ENCODE measurements around the gene RFFL. TPM values are rescaled to one million over a fixed set of nuclear protein-coding genes. Genes with fewer than 3 reads are reported as not detected.

Gene RFFL
- total and polyA plus RNA-seq, 2 of the 4 experiments (the other 2 are of a cell fraction) = 11.6 to 19.2 TPM

DNA sequence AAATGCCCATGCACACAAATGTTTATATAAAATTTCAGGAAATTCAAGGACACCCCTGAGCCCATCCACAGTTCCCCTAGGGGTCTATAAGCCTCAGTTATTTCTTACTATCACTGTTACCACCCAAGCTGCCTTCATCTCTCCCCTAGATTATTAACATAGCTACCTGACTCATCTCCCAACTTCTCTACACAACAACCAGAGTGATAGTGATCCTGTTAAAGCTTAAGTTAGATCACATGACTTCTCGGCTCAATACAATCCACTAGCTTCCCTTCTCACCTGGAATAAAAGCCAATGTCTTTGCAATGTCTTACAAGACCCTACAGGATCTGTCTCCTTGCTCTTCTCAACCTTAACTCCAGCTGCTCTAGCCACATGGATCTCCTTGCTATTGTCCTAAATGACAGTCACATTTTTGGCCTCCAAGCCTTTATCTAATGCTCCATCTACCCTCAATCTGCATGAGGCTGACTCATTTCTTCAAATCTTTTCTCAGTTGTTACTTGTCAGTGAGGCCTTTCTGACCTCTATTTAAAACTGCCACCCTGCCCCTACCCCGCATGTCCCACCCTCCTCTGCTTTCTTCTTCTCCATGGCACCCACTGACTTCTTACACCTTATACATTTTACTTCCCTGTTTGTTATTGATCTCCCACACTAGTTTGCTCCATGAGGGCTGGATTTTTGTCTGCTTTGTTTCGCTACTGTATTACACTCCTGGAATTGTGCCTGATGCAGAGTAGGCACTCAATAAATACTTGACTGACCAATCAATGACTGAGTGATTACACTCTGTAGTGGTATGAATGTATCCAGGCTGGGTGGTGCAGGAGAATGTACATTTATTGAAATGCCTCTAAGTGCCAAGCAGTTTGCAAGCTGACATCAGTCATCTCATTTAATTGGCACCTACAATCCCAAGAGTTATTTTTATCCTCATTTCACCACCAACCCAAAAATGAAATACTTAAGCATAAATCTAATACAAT is 88.4 kb downstream of the RFFL start:
- CTCF ChIA-PET = no interaction called here
- in situ Hi-C loops (cut with MboI; ENCODE audit: low sequenced_read_pairs) (loop anchor here (25.0 kb wide), 1 partner anchor 612 kb away; the partner anchor contains the start of genes AP2B1 and PEX12), dilution Hi-C loops (cut with HindIII; ENCODE audit: low sequenced_read_pairs, unreplicated experiment) (no loop called here)

More for the DNA sequence above, 88.4 kb downstream of the RFFL start:
- Histone ChIP-seq H3K4me1 (ENCODE audit: control insufficient read depth, insufficient read depth, low read length) (peaks cover 3% of the 10 kb centered on the region), H3K9me1 (ENCODE audit: insufficient read depth, low read length) (no peaks in the 10 kb centered on the region; the same call in 1 of the 2 replicates), H4K8ac (ENCODE audit: low read depth in 2 of 2, low read length in 2 of 2) (no peak overlapping the region), H2BK15ac (ENCODE audit: low read depth, low read length) (no peak overlapping the region), H3K36me3 (ENCODE audit: control insufficient read depth, insufficient read depth, low read length) (no peaks in the 10 kb centered on the region; the same call in 1 of the 2 replicates), H3K9me3 (ENCODE audit: control insufficient read depth, insufficient read depth, low read length) (no peaks in the 10 kb centered on the region), H4K5ac (ENCODE audit: low read depth, low read length) (no peak overlapping the region), H3K14ac (replicated peaks; ENCODE audit: low read depth, low read length) (no peak overlapping the region), H3K4me3 (ENCODE audit: insufficient read depth, low read depth, low read length) (no peak overlapping the region), H2BK120ac (ENCODE audit: low read depth, low read length) (no peak overlapping the region), H2AK9ac (replicated peaks; ENCODE audit: low read depth, low read length, poor library complexity) (no peak overlapping the region), H2BK20ac (ENCODE audit: low read depth, low read length) (no peak overlapping the region), H3K27ac (ENCODE audit: insufficient read depth, low read length) (no peak overlapping the region), H2AFZ (replicated peaks; ENCODE audit: low read length, poor library complexity) (no peak overlapping the region), H4K20me1 (ENCODE audit: insufficient read depth, low read length) (no peaks in the 10 kb centered on the region), H3K4me2 (ENCODE audit: low read depth, low read length) (no peak overlapping the region), H3K23ac (ENCODE audit: low read depth, low read length) (no peak overlapping the region), H3K27me3 (ENCODE audit: control insufficient read depth, insufficient read depth, low read length) (no peaks in the 10 kb centered on the region), H3K79me1 (ENCODE audit: low read depth in 1 of 2, low read length in 2 of 2) (peaks cover 3 to 4% of the 10 kb centered on the region in 2 experiments; a peak in 2 of 4 replicates), H3K18ac (ENCODE audit: low read depth, low read length) (no peak overlapping the region), H3K9ac (ENCODE audit: low read depth, low read length) (no peak overlapping the region), H2BK5ac (ENCODE audit: low read depth, low read length, poor library complexity, severe bottlenecking) (no peak overlapping the region), H2AK5ac (ENCODE audit: low read depth, low read length) (no peak overlapping the region), H4K91ac (ENCODE audit: insufficient read depth, low read depth, low read length) (no peak overlapping the region), H3K4ac (ENCODE audit: low read depth, low read length) (no peak overlapping the region), H3K56ac (ENCODE audit: extremely low read depth, insufficient read depth, low read length) (no peak overlapping the region)
- POLR2A ChIA-PET (ENCODE audit: unreplicated experiment) = no interaction called here
- intact Hi-C loops (cut with micrococcal nuclease) = no loop called here
- no TSS peak for BruUV-seq (replicated peaks)
- ATAC-seq (ENCODE audit: low read depth) (no peak), DNase-seq (no peak)
- no CpG with 5 or more reads among the region's 3 CpGs for WGBS, 2 experiments (ENCODE audit: extremely low coverage in 2 of 2, insufficient read length in 1 of 2)
- TF ChIP-seq RCOR1 (IDR thresholded peaks at IDR 0.05; ENCODE audit: insufficient replicate concordance, low read length) = no peak
- TF ChIP-seq MAZ (IDR thresholded peaks at IDR 0.05; ENCODE audit: borderline replicate concordance, low read depth, low read length) = no peak
- TF ChIP-seq RFX5 (IDR thresholded peaks at IDR 0.05; ENCODE audit: low read depth, low read length) = no peak
- TF ChIP-seq CEBPB (IDR thresholded peaks at IDR 0.05; ENCODE audit: low read depth, low read length) = no peak
- no peak for TF ChIP-seq BHLHE40 (IDR thresholded peaks at IDR 0.05; ENCODE audit: low read depth, low read length)
- TF ChIP-seq POLR2A (IDR thresholded peaks at IDR 0.05; ENCODE audit: low read depth, low read length) = no peak
- TF ChIP-seq, protein P1, sequence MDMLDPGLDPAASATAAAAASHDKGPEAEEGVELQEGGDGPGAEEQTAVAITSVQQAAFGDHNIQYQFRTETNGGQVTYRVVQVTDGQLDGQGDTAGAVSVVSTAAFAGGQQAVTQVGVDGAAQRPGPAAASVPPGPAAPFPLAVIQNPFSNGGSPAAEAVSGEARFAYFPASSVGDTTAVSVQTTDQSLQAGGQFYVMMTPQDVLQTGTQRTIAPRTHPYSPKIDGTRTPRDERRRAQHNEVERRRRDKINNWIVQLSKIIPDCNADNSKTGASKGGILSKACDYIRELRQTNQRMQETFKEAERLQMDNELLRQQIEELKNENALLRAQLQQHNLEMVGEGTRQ (IDR thresholded peaks at IDR 0.05; ENCODE audit: low read depth, low read length) = no peak
- no peak for TF ChIP-seq MXI1 (IDR thresholded peaks at IDR 0.05; ENCODE audit: borderline replicate concordance, low read depth, low read length)
- TF ChIP-seq FOS (IDR thresholded peaks at IDR 0.05; ENCODE audit: low read depth, low read length) = no peak
- TF ChIP-seq, protein P2, sequence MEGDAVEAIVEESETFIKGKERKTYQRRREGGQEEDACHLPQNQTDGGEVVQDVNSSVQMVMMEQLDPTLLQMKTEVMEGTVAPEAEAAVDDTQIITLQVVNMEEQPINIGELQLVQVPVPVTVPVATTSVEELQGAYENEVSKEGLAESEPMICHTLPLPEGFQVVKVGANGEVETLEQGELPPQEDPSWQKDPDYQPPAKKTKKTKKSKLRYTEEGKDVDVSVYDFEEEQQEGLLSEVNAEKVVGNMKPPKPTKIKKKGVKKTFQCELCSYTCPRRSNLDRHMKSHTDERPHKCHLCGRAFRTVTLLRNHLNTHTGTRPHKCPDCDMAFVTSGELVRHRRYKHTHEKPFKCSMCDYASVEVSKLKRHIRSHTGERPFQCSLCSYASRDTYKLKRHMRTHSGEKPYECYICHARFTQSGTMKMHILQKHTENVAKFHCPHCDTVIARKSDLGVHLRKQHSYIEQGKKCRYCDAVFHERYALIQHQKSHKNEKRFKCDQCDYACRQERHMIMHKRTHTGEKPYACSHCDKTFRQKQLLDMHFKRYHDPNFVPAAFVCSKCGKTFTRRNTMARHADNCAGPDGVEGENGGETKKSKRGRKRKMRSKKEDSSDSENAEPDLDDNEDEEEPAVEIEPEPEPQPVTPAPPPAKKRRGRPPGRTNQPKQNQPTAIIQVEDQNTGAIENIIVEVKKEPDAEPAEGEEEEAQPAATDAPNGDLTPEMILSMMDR (conservative IDR thresholded peaks at IDR 0.05; ENCODE audit: low read depth, low read length) = no peak
- TF ChIP-seq NFE2L2 (IDR thresholded peaks at IDR 0.05; ENCODE audit: low read depth, low read length) = no peak
